ENCODE results near the gene NAXD. TPM values are rescaled to one million over a fixed set of nuclear protein-coding genes. Genes with fewer than 3 reads are reported as not detected.
"Not testable (repeated sequence)": the region's sequence is repeated elsewhere in the genome, so short reads cannot be mapped to it uniquely, and the experiment has no call there.

Gene NAXD
- total RNA-seq, 1 experiment from 2014 or later: 9.4 TPM

- in situ Hi-C loops (cut with HindIII; ENCODE audit: low pct_unique_long_range_greater_than_20kb, low sequenced_read_pairs): no loop called here
- no peak for DNase-seq (ENCODE audit: low read depth)
Observed at GRCh38 chr13:110651726-110652230, 36.4 kb downstream of the NAXD start.

DNA sequence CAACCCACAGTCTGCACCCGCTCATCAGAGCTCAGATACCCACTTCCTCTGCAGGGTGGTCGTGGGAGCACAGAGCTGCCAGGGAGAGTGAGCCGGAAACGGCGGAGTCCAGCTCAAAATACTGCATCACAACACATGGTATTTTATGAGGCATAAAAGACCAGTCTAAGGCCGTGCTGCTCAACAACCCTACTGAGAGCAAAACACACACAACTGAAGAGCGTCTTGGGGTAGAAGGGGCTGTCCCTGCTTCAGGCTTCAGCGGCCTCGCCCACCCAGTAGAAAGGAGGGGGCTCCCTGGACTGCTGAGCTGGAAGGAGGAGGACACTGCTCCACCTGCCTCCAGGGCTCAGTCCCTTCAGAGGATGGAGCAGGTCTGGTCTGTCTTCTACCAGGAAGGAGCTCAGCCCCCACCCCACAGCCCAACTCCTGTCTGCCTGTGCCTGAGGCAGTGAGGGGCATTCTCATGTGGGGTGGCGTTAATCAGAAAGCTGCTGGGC, 36.9 kb downstream of the NAXD start:
- in situ Hi-C loops (cut with HindIII; ENCODE audit: low pct_unique_long_range_greater_than_20kb, low sequenced_read_pairs): no loop called here
- DNase-seq (ENCODE audit: low read depth): no peak

DNA sequence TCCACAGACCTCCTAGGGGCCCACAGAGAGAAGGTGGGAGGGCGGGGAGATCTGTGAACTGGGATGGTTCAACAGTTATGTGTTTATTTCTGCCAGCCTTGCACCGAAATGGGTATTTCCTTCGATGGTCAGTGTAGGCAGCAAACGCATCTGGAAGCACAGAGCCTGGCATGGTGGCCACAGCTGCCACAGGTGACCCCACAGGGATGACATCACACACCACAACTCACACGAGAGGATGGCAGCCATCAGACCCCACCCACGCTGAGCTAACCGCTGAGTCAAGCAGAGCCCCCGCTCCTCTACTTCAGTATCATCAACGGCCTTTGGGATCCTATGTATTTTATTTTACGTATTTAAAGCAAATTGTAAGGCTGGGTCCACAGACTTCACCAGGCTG, 37.4 kb downstream of the NAXD start:
- in situ Hi-C loops (cut with HindIII; ENCODE audit: low pct_unique_long_range_greater_than_20kb, low sequenced_read_pairs): no loop called here
- no peak for DNase-seq (ENCODE audit: low read depth)

- in situ Hi-C loops (cut with HindIII; ENCODE audit: low pct_unique_long_range_greater_than_20kb, low sequenced_read_pairs): no loop called here
Observed at GRCh38 chr13:110653271-110653670, 37.9 kb downstream of the NAXD start.

DNA sequence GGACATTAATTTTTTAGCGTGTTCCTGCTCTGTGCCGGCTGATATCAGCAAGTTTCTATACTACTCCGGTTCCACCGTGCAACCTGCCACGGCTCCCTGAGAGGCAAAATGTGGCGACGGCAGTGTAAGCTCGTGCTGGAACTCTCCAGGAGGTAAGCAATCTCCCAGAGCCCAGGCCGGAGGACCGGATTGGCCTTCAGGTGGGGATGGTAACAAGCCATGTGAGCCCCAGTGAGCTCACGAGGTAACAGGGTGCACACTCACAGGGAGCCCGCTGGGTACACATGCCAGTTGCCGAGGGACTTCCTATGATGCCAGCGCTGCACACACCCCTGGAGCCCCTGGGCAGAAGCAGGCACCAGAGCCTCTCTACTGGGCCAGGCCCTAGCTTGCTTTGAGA, 38.5 kb downstream of the NAXD start:
- no peak for DNase-seq (ENCODE audit: low read depth)
- in situ Hi-C loops (cut with HindIII; ENCODE audit: low pct_unique_long_range_greater_than_20kb, low sequenced_read_pairs): no loop called here

More at GRCh38 chr13:110653271-110653670, 37.9 kb downstream of the NAXD start:
- DNase-seq (ENCODE audit: low read depth): no peak

DNA sequence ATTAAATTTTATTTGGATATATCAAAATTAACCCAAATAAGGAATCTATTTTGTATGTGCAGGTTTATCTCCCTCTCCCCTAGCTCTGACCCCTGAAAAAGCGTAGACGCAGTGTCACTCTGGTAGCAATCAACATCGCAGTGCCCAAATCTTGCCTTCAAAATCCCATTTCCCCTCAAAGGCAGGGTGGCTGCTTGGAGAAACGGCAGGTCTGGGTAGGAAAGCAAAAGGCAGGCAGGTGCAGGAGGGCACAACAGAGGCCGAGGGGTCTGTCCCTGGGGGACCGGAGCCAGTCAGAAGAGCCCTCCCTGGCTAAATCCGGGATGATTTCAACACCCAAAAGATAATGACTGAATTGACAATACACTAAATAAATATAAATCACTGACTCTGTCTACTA, 41.9 kb downstream of the NAXD start:
- DNase-seq (ENCODE audit: low read depth): no peak
- in situ Hi-C loops (cut with HindIII; ENCODE audit: low pct_unique_long_range_greater_than_20kb, low sequenced_read_pairs): no loop called here

GRCh38 chr13:110658218-110658911, 43.0 kb downstream of the NAXD start:
- DNase-seq (ENCODE audit: low read depth); in situ Hi-C loops (cut with HindIII; ENCODE audit: low pct_unique_long_range_greater_than_20kb, low sequenced_read_pairs): not testable (repeated sequence)

GRCh38 chr13:110661256-110661655, 45.9 kb downstream of the NAXD start:
- no peak for DNase-seq (ENCODE audit: low read depth)
- in situ Hi-C loops (cut with HindIII; ENCODE audit: low pct_unique_long_range_greater_than_20kb, low sequenced_read_pairs): no loop called here

DNA sequence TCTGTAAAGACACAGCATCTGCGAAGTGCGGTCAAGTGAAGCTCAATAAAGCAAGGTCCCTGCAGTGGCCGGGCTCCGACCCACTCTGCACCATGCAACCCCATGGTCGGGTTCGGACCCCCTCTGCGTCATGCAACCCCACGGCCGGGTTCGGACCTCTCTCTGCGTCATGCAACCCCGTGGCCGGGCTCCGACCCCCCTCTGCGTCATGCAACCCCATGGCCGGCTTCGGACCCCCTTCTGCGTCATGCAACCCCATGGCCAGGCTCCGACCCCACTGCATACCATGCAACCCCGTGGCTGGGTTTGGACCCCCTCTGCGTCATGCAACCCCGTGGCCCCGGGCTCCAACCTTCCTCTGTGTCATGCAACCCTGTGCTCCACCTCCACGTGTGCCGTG, 46.7 kb downstream of the NAXD start:
- in situ Hi-C loops (cut with HindIII; ENCODE audit: low pct_unique_long_range_greater_than_20kb, low sequenced_read_pairs): no loop called here

GRCh38 chr13:110662777-110663443, 47.6 kb downstream of the NAXD start:
- DNase-seq (ENCODE audit: low read depth): no peak
- in situ Hi-C loops (cut with HindIII; ENCODE audit: low pct_unique_long_range_greater_than_20kb, low sequenced_read_pairs): no loop called here

More for the DNA sequence above, 46.7 kb downstream of the NAXD start:
- DNase-seq (ENCODE audit: low read depth): no peak

DNA sequence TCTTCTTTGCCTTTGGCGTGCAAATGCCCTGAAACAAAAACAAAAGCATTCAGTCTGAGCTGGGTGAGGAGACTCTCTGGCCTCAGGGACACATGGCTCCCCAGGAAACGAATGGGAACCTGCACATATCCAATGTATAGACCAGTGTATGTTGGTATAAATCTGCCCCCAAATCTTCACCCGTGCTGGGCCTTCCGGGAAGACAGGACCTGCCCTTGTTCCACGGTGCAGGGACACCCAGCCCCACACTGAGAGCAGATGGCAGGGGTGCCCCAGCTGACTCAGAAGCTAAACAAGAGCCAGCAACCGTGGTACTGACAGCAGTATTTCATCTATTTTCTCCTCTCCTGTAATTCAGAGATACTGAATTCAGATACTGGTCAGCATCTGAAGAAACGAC, 48.1 kb downstream of the NAXD start:
- DNase-seq (ENCODE audit: low read depth): no peak
- in situ Hi-C loops (cut with HindIII; ENCODE audit: low pct_unique_long_range_greater_than_20kb, low sequenced_read_pairs): no loop called here

GRCh38 chr13:110664041-110664440, 48.7 kb downstream of the NAXD start:
- in situ Hi-C loops (cut with HindIII; ENCODE audit: low pct_unique_long_range_greater_than_20kb, low sequenced_read_pairs): no loop called here
- DNase-seq (ENCODE audit: low read depth): no peak

DNA sequence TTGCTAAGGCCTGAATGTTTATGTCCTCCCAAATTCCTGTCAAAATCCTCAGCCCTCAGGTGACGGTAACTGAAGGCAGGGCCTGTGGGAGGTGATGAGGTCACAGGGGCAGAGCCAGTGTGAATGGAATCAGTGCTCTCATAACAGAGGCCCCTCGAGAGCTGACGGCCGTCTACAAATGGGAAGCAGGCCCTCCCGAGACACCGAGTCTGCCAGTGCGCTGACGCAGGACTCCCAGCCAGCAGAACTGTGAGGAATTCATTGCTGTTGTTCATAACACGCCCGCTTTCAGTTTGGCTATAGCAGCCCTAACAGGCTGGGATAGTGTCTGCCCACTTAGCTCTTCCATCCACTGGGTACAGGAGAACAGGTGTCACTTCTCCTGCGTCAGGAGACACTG, 49.3 kb downstream of the NAXD start:
- in situ Hi-C loops (cut with HindIII; ENCODE audit: low pct_unique_long_range_greater_than_20kb, low sequenced_read_pairs): no loop called here
- DNase-seq (ENCODE audit: low read depth): no peak

DNA sequence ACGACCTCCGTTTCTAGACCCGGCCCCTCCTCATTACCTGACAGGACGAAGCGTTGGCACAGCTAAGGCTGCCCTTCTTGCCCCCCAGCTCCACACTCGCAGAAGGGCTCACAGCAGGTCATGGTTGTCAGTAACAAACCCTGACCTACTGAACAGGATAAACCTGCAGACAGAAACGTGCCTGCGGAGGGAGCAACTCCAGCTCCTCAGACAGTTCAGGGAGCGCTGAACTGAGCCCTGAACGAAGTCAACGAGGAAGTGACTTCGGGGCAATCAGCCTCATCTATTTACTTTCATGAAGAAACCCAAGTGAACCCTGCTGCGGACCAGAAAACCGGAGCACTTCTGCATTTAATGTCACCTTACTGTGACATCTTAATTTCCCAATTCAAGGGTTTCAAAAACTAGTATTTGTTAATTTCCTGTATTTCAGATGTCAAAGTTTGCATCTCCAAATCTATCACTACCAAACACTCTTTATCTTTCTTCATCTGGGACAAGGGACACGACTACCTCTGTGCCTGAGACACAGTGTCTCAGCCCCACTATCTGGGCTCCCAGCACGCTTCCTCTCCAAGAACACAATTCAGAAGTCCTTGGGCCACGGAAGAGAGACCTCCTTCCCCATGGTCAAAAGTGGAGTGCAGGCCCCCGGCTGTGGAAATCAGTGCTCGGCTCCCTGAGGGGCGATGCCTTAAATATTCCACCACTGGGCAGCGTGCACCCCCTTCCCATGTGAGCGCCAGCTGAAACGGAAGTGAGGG, 50.3 kb downstream of the NAXD start:
- no peak for DNase-seq (ENCODE audit: low read depth)
- in situ Hi-C loops (cut with HindIII; ENCODE audit: low pct_unique_long_range_greater_than_20kb, low sequenced_read_pairs): no loop called here

DNA sequence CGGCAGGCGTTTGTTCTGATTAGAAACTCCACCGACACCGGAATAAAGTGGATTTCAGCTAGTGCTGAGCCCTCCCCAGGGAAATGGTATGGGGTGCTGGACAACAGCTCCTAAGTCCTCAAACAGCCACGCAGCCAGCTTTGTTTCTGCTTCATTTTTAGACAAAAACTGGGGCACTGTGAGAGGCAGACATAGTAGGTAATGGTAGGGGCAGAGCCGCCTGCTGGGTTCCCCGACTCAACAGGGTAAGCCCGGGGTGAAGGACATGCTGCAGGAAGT, 50.8 kb downstream of the NAXD start:
- DNase-seq (ENCODE audit: low read depth): no peak
- in situ Hi-C loops (cut with HindIII; ENCODE audit: low pct_unique_long_range_greater_than_20kb, low sequenced_read_pairs): no loop called here

GRCh38 chr13:110669036-110669435, 53.7 kb downstream of the NAXD start:
- in situ Hi-C loops (cut with HindIII; ENCODE audit: low pct_unique_long_range_greater_than_20kb, low sequenced_read_pairs): no loop called here
- no peak for DNase-seq (ENCODE audit: low read depth)

DNA sequence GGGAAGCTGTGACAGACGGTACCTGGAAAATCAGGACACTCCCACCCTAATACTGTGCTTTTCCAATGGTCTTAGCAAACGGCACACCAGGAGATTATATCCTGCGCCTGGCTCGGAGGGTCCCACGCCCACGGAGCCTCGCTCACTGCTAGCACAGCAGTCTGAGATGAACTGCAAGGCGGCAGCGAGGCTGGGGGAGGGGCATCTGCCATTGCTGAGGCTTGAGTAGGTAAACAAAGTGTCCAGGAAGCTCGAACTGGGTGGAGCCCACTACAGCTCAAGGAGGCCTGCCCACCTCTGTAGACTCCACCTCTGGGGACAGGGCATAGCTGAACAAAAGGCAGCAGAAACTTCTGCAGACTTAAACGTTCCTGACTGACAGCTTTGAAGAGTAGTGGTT, 54.5 kb downstream of the NAXD start:
- in situ Hi-C loops (cut with HindIII; ENCODE audit: low pct_unique_long_range_greater_than_20kb, low sequenced_read_pairs); DNase-seq (ENCODE audit: low read depth): not testable (repeated sequence)

- in situ Hi-C loops (cut with HindIII; ENCODE audit: low pct_unique_long_range_greater_than_20kb, low sequenced_read_pairs): no loop called here
Observed at GRCh38 chr13:110676595-110677587, 61.5 kb downstream of the NAXD start.

More at GRCh38 chr13:110676595-110677587, 61.5 kb downstream of the NAXD start:
- no peak for DNase-seq (ENCODE audit: low read depth)

All from Caki2 (cell line).